ENCODE results near the gene B4GALT6.

DNA sequence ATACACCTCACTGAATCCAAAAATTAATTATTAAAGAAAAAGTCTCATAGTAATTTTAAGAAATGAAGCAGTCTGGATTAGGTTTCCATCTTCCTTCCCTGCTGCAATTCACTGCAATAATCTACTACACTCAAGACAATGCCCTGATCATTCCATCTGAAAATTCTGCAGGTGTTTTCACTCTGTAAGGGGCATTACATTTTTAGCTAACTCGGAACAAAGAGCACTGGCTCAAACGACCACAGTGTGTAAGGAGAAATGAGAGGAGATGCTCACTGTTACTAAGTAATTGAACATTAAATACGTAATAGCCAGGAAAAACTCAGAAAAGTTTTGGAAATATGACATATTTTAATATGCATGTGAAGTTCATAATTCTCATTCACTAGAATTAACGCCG, 1.3 kb downstream of the B4GALT6 start:
- TF ChIP-seq POLR2AphosphoS5 (IDR thresholded peaks at IDR 0.05; ENCODE audit: low read depth, low read length), result no peak
- no peak for TF ChIP-seq TAF1 (IDR thresholded peaks at IDR 0.05; ENCODE audit: borderline replicate concordance, low read depth, low read length)
- TF ChIP-seq POLR2A (IDR thresholded peaks at IDR 0.05; ENCODE audit: low read depth, low read length), result no peak

Measured in GM12892 (cell line).